SK-N-SH treated with all-trans-retinoic acid at 6 μM for 48 hours (cell line): ENCODE results near the gene PLXNB1.

ENCODE experiments used
- ATAC-seq: fragments of 200-7000 bp; cut with Tn5 transposase; 3 replicates; pipeline ENCODE4 v1.9.1; 2020; ENCODE audit warnings: mild to moderate bottlenecking, moderate library complexity
- ARNTL ChIP-seq: fragments of 450-650 bp; formaldehyde crosslinking; IDR thresholded peaks from 2 replicates; pipeline ENCODE4 v1.5.0; 2020; ENCODE audit warnings: low read depth, mild to moderate bottlenecking, moderate library complexity, borderline replicate concordance
- BACH2 ChIP-seq: fragments of 250-450 bp; sonication (Bioruptor Pico); IDR thresholded peaks from 2 replicates; pipeline ENCODE4 v1.9.0; 2021; ENCODE audit warnings: mild to moderate bottlenecking, borderline replicate concordance
- CSDC2 ChIP-seq: fragments of 250-450 bp; sonication (Bioruptor Pico); IDR thresholded peaks from 2 replicates; pipeline ENCODE4 v1.5.0; 2020; ENCODE audit warnings: mild to moderate bottlenecking, moderate library complexity
- ESRRG ChIP-seq: fragments of 250-450 bp; sonication (Bioruptor Pico); IDR thresholded peaks from 2 replicates; pipeline ENCODE4 v1.6.1; 2021; ENCODE audit warnings: mild to moderate bottlenecking
- ISL1 ChIP-seq: fragments of 250-450 bp; sonication (Bioruptor Pico); IDR thresholded peaks from 2 replicates; pipeline ENCODE4 v2.1.2; 2022; ENCODE audit warnings: mild to moderate bottlenecking, moderate library complexity
- OSR1 ChIP-seq: fragments of 250-450 bp; sonication (Bioruptor Pico); IDR thresholded peaks from 2 replicates; pipeline ENCODE4 v1.8.0; 2022; ENCODE audit warnings: moderate library complexity, mild to moderate bottlenecking, inconsistent platforms
- PPARA ChIP-seq: fragments of 250-450 bp; sonication (Bioruptor Pico); IDR thresholded peaks from 2 replicates; pipeline ENCODE4 v1.5.0; 2020; ENCODE audit warnings: mild to moderate bottlenecking, borderline replicate concordance
- RARB ChIP-seq: fragments of 250-450 bp; sonication (Bioruptor Pico); IDR thresholded peaks from 2 replicates; pipeline ENCODE4 v1.8.0; 2021; ENCODE audit warnings: mild to moderate bottlenecking, moderate library complexity
- SNAI2 ChIP-seq: fragments of 250-450 bp; sonication (Bioruptor Pico); IDR thresholded peaks from 2 replicates; pipeline ENCODE4 v1.5.0; 2020; ENCODE audit warnings: mild to moderate bottlenecking, moderate library complexity
- TCF4 ChIP-seq: fragments of 250-450 bp; sonication (Bioruptor Pico); IDR thresholded peaks from 2 replicates; pipeline ENCODE4 v1.8.0; 2021; ENCODE audit warnings: mild to moderate bottlenecking, moderate library complexity, borderline replicate concordance
- TOX ChIP-seq: fragments of 250-450 bp; sonication (Bioruptor Pico); IDR thresholded peaks from 2 replicates; pipeline ENCODE4 v1.8.0; 2021; ENCODE audit warnings: mild to moderate bottlenecking, moderate library complexity, borderline replicate concordance
- ZC3H10 ChIP-seq: fragments of 250-450 bp; sonication (Bioruptor Pico); IDR thresholded peaks from 2 replicates; pipeline ENCODE4 v1.5.1; 2021; ENCODE audit warnings: mild to moderate bottlenecking, moderate library complexity
- ZFP30 ChIP-seq: fragments of 450-650 bp; formaldehyde crosslinking; IDR thresholded peaks from 2 replicates; pipeline ENCODE4 v1.5.0; 2022; ENCODE audit warnings: mild to moderate bottlenecking, moderate library complexity
- ZNF565 ChIP-seq: fragments of 450-650 bp; formaldehyde crosslinking; conservative IDR thresholded peaks from 2 replicates; pipeline ENCODE4 v1.5.0; 2020; ENCODE audit warnings: low read depth, mild to moderate bottlenecking, moderate library complexity
- ZNF70 ChIP-seq: fragments of 450-650 bp; formaldehyde crosslinking; IDR thresholded peaks from 2 replicates; pipeline ENCODE4 v1.5.0; 2020; ENCODE audit warnings: mild to moderate bottlenecking, moderate library complexity
- ZNF8 ChIP-seq: fragments of 450-650 bp; formaldehyde crosslinking; IDR thresholded peaks from 2 replicates; pipeline ENCODE4 v1.5.0; 2020; ENCODE audit warnings: mild to moderate bottlenecking, moderate library complexity
- TF ChIP-seq, protein P1 (sequence below): fragments of 250-450 bp; sonication (Bioruptor Pico); IDR thresholded peaks from 2 replicates; pipeline ENCODE4 v1.5.1; 2020; ENCODE audit warnings: low read depth, mild to moderate bottlenecking, moderate library complexity
- TF ChIP-seq, protein P2 (sequence below): fragments of 250-450 bp; sonication (Bioruptor Pico); IDR thresholded peaks from 2 replicates; pipeline ENCODE4 v1.8.0; 2021; ENCODE audit warnings: low read depth, mild to moderate bottlenecking, moderate library complexity, borderline replicate concordance
- TF ChIP-seq, protein P3 (sequence below): fragments of 250-450 bp; sonication (Bioruptor Pico); IDR thresholded peaks from 2 replicates; pipeline ENCODE4 v1.5.1; 2021; ENCODE audit warnings: mild to moderate bottlenecking, moderate library complexity
- TF ChIP-seq, protein P4 (sequence below): fragments of 250-450 bp; sonication (Bioruptor Pico); IDR thresholded peaks from 2 replicates; pipeline ENCODE4 v1.5.0; 2020; ENCODE audit warnings: mild to moderate bottlenecking, moderate library complexity

PLXNB1 gene

DNA sequence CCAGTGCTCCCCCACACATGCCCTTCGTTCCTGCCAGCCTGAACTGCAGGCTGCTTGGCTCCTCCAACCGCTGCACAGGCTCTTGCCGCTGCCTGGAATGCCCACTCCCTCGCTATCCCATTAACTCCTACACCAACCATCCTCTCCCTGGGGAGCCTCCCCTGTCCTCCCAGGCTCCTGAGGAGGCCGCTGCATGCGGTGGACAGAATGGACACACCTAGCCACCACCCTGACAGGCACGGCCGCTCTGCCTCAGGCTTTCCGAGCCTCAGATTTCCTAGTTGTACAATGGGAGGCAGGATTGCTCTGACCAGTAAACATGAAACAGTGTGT lies 2.3 kb downstream of the PLXNB1 start:
- no peak for ATAC-seq
- TF ChIP-seq ZC3H10 = no peak
- no peak for TF ChIP-seq RARB
- TF ChIP-seq ZNF565 (CRISPR knock-in tag) = no peak
- TF ChIP-seq ARNTL (CRISPR knock-in tag) = no peak
- TF ChIP-seq BACH2 = no peak
- no peak for TF ChIP-seq CSDC2 (CRISPR knock-in tag)
- TF ChIP-seq ZNF8 (CRISPR knock-in tag) = no peak
- TF ChIP-seq, protein P1, sequence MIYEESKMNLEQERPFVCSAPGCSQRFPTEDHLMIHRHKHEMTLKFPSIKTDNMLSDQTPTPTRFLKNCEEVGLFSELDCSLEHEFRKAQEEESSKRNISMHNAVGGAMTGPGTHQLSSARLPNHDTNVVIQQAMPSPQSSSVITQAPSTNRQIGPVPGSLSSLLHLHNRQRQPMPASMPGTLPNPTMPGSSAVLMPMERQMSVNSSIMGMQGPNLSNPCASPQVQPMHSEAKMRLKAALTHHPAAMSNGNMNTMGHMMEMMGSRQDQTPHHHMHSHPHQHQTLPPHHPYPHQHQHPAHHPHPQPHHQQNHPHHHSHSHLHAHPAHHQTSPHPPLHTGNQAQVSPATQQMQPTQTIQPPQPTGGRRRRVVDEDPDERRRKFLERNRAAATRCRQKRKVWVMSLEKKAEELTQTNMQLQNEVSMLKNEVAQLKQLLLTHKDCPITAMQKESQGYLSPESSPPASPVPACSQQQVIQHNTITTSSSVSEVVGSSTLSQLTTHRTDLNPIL = no peak
- no peak for TF ChIP-seq TCF4 (CRISPR knock-in tag)

DNA sequence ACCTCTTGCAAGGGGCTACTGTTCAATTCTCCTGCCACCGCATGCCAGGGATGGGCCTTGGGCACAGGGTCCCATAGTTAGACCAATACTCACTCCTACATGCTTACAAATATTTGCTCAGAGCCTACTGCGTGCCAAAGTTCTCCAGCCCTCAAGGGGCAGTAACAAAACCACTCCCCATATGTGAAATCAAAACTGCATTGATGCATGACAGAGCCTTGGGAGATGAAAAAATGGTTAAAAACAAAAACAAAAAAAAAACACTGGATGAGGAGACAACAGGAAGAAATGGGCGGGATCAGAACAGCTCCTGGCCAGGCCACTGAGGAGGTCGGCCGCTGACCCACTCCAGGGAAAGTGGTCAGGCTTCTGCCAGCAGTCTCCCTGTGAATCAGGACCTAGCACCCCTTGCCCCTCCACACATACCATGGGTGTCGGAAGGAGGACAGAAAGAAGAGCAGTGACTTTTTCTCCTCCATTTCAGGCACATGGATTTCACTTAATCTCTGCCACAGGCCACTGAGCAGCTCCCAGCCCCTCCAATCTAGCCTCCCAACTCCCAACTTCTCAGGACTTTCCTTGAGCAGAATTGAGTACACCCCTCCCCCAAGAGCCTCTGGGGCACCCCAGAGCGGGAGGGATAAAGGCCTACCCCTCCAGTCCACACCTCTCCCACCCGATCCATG lies 2.8 kb downstream of the PLXNB1 start:
- ATAC-seq = no peak
- TF ChIP-seq SNAI2 (CRISPR knock-in tag) (no peak), ISL1 (CRISPR knock-in tag) (no peak), BACH2 (no peak), ZFP30 (no peak), ZNF8 (CRISPR knock-in tag) (no peak), CSDC2 (CRISPR knock-in tag) (no peak), RARB (no peak), ARNTL (CRISPR knock-in tag) (no peak), TCF4 (CRISPR knock-in tag) (no peak), ZC3H10 (no peak), OSR1 (CRISPR knock-in tag) (no peak), ZNF565 (CRISPR knock-in tag) (no peak), ZNF70 (no peak)
- TF ChIP-seq, protein P2, sequence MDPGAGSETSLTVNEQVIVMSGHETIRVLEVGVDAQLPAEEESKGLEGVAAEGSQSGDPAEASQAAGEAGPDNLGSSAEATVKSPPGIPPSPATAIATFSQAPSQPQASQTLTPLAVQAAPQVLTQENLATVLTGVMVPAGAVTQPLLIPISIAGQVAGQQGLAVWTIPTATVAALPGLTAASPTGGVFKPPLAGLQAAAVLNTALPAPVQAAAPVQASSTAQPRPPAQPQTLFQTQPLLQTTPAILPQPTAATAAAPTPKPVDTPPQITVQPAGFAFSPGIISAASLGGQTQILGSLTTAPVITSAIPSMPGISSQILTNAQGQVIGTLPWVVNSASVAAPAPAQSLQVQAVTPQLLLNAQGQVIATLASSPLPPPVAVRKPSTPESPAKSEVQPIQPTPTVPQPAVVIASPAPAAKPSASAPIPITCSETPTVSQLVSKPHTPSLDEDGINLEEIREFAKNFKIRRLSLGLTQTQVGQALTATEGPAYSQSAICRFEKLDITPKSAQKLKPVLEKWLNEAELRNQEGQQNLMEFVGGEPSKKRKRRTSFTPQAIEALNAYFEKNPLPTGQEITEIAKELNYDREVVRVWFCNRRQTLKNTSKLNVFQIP (CRISPR knock-in tag) = no peak
- TF ChIP-seq, protein P1 = no peak
- TF ChIP-seq, protein P3, sequence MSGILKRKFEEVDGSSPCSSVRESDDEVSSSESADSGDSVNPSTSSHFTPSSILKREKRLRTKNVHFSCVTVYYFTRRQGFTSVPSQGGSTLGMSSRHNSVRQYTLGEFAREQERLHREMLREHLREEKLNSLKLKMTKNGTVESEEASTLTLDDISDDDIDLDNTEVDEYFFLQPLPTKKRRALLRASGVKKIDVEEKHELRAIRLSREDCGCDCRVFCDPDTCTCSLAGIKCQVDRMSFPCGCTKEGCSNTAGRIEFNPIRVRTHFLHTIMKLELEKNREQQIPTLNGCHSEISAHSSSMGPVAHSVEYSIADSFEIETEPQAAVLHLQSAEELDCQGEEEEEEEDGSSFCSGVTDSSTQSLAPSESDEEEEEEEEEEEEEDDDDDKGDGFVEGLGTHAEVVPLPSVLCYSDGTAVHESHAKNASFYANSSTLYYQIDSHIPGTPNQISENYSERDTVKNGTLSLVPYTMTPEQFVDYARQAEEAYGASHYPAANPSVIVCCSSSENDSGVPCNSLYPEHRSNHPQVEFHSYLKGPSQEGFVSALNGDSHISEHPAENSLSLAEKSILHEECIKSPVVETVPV (CRISPR knock-in tag) = no peak
- TF ChIP-seq, protein P4, sequence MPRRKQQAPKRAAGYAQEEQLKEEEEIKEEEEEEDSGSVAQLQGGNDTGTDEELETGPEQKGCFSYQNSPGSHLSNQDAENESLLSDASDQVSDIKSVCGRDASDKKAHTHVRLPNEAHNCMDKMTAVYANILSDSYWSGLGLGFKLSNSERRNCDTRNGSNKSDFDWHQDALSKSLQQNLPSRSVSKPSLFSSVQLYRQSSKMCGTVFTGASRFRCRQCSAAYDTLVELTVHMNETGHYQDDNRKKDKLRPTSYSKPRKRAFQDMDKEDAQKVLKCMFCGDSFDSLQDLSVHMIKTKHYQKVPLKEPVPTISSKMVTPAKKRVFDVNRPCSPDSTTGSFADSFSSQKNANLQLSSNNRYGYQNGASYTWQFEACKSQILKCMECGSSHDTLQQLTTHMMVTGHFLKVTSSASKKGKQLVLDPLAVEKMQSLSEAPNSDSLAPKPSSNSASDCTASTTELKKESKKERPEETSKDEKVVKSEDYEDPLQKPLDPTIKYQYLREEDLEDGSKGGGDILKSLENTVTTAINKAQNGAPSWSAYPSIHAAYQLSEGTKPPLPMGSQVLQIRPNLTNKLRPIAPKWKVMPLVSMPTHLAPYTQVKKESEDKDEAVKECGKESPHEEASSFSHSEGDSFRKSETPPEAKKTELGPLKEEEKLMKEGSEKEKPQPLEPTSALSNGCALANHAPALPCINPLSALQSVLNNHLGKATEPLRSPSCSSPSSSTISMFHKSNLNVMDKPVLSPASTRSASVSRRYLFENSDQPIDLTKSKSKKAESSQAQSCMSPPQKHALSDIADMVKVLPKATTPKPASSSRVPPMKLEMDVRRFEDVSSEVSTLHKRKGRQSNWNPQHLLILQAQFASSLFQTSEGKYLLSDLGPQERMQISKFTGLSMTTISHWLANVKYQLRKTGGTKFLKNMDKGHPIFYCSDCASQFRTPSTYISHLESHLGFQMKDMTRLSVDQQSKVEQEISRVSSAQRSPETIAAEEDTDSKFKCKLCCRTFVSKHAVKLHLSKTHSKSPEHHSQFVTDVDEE = no peak

DNA sequence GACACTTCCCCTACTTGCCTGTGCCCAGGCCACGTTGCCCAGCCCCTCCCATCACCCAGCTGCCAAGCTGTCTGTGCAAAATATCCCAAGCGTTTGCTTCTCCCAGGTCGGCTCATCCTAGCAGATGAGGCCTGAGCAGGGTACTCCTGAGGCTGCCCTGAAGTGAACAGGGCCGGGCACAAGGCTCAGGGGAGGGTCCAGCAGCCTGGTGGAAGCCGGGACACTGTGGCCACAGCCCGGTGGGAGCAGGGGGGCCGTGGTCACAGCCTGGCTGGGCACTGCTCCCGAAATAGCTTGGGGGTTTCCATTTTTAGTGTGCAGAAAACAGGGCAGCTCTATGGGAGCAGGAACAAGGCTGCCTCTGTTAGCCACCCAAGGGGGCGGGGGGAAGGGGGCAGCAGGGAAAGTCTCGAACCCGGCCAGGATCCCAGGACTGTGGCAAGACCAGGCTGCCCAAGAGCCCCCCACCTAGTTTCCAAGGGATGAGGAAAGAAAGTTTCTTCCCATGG lies 3.4 kb downstream of the PLXNB1 start:
- TF ChIP-seq TCF4 (CRISPR knock-in tag) (no peak), BACH2 (no peak), ESRRG (CRISPR knock-in tag) (no peak), ZNF8 (CRISPR knock-in tag) (no peak), RARB (no peak), SNAI2 (CRISPR knock-in tag) (no peak), ZNF70 (no peak), ISL1 (CRISPR knock-in tag) (no peak), TOX (CRISPR knock-in tag) (no peak), ZNF565 (CRISPR knock-in tag) (no peak), OSR1 (CRISPR knock-in tag) (no peak), ZC3H10 (no peak), ARNTL (CRISPR knock-in tag) (no peak), PPARA (CRISPR knock-in tag) (no peak)
- TF ChIP-seq, protein P1 = no peak
- TF ChIP-seq, protein P4 = no peak
- TF ChIP-seq, all 23 proteins: peak for 0
- ATAC-seq = no peak
